Neuron (in vitro differentiated cells): Measurements from ENCODE around the gene ETV2.
A peak's percentile ranks its signal among the peaks of the same experiment; 100 is the strongest.
"Not testable (repeated sequence)": the region's sequence is repeated elsewhere in the genome, so short reads cannot be mapped to it uniquely, and the experiment has no call there.

ENCODE experiments used
- H2AFZ ChIP-seq: one replicate; pipeline ENCODE4 v1.6.1; 2013; ENCODE audit warnings: low read depth, mild to moderate bottlenecking, inconsistent platforms, low read length, moderate library complexity
- H3K27me3 ChIP-seq: one replicate; pipeline ENCODE4 v1.6.1; 2013; ENCODE audit warnings: low read length; ENCODE audit not compliant: insufficient read depth
- H3K36me3 ChIP-seq: one replicate; pipeline ENCODE4 v1.6.1; 2013; ENCODE audit warnings: low read length; ENCODE audit not compliant: insufficient read depth
- H3K4me1 ChIP-seq: one replicate; pipeline ENCODE4 v1.6.1; 2013; ENCODE audit warnings: low read length; ENCODE audit not compliant: insufficient read depth
- H3K4me3 ChIP-seq: 2 replicates; pipeline ENCODE4 v1.5.1; 2013; ENCODE audit warnings: mild to moderate bottlenecking, low read length, moderate library complexity
- H3K9me3 ChIP-seq: one replicate; pipeline ENCODE4 v1.6.1; 2013; ENCODE audit warnings: low read length

Gene ETV2

DNA sequence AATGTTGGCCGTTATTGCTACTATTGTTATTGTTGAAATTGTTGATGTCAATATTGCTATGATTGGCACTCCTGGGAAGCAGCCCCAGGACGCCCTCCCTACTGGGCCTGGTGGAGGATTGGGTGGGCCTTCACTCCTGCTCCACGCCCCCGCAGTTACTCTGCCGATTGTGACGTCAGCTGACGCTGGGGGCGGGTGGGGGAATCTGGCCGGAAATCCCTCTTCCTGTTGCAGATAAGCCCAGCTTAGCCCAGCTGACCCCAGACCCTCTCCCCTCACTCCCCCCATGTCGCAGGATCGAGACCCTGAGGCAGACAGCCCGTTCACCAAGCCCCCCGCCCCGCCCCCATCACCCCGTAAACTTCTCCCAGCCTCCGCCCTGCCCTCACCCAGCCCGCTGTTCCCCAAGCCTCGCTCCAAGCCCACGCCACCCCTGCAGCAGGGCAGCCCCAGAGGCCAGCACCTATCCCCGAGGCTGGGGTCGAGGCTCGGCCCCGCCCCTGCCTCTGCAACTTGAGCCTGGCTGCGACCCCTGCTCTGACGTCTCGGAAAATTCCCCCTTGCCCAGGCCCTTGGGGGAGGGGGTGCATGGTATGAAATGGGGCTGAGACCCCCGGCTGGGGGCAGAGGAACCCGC lies at the start of gene ETV2:
Gene ETV2, plus strand, starts transcription at position 231 of the 637 bp plus-strand sequence. CDS start 716 bp downstream, outside the sequence.
- Histone ChIP-seq H3K9me3 (no peaks in the 10 kb centered on the region), H3K4me1 (peaks cover 16% of the 10 kb centered on the region), H3K36me3 (peaks cover 19% of the 10 kb centered on the region), H3K27me3 (no peaks in the 10 kb centered on the region), H2AFZ (no peak within 1 kb of the TSS), H3K4me3 (no peak within 1 kb of the TSS)

DNA sequence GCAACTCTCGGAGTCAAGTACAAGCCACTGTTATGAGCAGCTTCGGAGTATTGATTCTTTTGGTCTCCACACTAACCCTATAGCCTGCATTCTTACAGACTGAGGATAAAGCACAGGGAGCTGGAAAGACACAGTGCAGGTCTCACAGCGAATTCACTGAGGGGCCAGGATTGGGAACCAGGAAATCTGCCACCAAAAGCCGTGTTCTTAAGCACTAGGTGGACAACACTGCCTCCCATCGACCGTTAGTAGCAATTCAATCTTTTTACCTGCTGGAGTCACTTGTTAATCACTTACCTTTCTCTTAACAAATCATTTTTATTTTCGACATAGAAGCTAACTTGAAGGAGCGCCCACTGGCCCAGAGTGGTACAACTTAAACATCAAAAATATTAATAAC lies 49.3 kb upstream of the ETV2 start:
- Histone ChIP-seq H2AFZ (no peak overlapping the region), H3K27me3 (no peaks in the 10 kb centered on the region), H3K9me3 (no peaks in the 10 kb centered on the region), H3K36me3 (no peaks in the 10 kb centered on the region), H3K4me1 (peaks cover 6% of the 10 kb centered on the region), H3K4me3 (no peak overlapping the region)

- not testable (repeated sequence) for H3K27me3 ChIP-seq, H3K9me3 ChIP-seq, H3K4me1 ChIP-seq, H3K4me3 ChIP-seq, H3K36me3 ChIP-seq, H2AFZ ChIP-seq
Measured at GRCh38 chr19:35595026-35595425, 46.5 kb upstream of the ETV2 start.

DNA sequence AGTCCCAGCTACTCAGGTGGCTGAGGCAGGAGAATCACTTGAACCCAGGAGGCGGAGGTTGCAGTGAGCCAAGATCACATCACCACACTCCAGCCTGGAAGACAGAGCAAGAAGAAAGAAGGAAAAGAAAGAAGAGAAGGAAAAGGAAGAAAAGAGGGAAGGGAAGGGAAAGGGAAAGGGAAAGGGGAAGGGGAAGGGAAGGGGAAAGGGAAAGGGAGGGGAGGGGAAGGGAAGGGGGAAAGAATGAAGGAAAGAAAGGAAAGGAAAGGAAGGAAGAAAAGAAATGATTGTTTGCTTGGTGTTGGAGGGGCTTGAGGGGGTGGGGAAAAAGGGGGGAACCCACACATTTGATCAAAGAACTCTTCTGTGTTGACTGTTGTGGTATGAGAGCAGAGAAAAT lies 45.6 kb upstream of the ETV2 start:
- Histone ChIP-seq H3K4me3 (no peak overlapping the region), H3K4me1 (no peaks in the 10 kb centered on the region), H3K36me3 (no peaks in the 10 kb centered on the region), H3K27me3 (no peaks in the 10 kb centered on the region), H2AFZ (peak overlapping the region; percentile 26), H3K9me3 (no peaks in the 10 kb centered on the region)

GRCh38 chr19:35596366-35596999 lies 45.1 kb upstream of the ETV2 start:
- Histone ChIP-seq H2AFZ (peak overlapping the region; percentile 26), H3K9me3 (no peaks in the 10 kb centered on the region), H3K4me1 (no peaks in the 10 kb centered on the region), H3K4me3 (no peak overlapping the region), H3K36me3 (no peaks in the 10 kb centered on the region), H3K27me3 (no peaks in the 10 kb centered on the region)

GRCh38 chr19:35601971-35602370 lies 39.6 kb upstream of the ETV2 start:
- H3K9me3 ChIP-seq, result no peaks in the 10 kb centered on the region
- H2AFZ ChIP-seq, result no peak overlapping the region
- H3K27me3 ChIP-seq, result no peaks in the 10 kb centered on the region
- no peaks in the 10 kb centered on the region for H3K36me3 ChIP-seq
- no peak overlapping the region for H3K4me3 ChIP-seq
- H3K4me1 ChIP-seq, result no peaks in the 10 kb centered on the region

DNA sequence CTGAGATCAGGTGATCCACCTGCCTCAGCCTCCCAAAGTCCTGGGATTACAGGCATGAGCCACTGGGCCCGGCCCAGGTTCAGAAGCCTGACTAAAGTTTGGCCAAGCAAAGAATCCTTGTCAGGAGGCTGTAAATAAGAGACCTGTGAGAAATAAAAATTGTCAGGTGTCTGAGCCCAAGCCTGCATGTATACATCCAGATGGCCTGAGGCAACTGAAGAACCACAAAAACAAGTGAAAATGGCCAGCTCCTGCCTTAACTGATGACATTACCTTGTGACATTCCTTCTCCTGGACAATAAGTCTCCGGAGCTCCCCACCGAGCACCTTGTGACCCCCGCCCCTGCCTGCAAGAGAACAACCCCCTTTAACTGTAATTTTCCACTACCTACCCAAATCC lies 37.1 kb upstream of the ETV2 start:
- H3K4me3 ChIP-seq, H2AFZ ChIP-seq, H3K27me3 ChIP-seq, H3K4me1 ChIP-seq, H3K9me3 ChIP-seq, H3K36me3 ChIP-seq: not testable (repeated sequence)

DNA sequence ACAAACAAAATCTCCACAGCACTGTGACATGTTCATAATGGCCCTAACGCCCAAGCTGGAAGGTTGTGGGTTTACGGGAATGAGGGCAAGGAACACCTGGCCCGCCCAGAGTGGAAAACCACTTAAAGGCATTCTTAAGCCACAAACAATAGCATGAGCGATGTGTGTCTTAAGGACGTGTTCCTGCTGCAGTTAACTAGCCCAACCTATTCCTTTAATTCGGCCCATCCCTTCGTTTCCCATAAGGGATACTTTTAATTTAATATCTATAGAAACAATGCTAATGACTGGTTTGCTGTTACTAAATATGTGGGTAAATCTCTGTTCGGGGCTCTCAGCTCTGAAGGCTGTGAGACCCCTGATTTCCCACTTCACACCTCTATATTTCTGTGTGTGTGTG lies 34.4 kb upstream of the ETV2 start:
- not testable (repeated sequence) for H3K4me1 ChIP-seq

GRCh38 chr19:35607661-35608060 lies 33.9 kb upstream of the ETV2 start:
- H3K4me3 ChIP-seq, result no peak overlapping the region
- no peaks in the 10 kb centered on the region for H3K36me3 ChIP-seq
- H2AFZ ChIP-seq, result no peak overlapping the region
- H3K9me3 ChIP-seq, result peaks cover 4% of the 10 kb centered on the region
- H3K4me1 ChIP-seq, result no peaks in the 10 kb centered on the region
- no peaks in the 10 kb centered on the region for H3K27me3 ChIP-seq

More for the DNA sequence above, 34.4 kb upstream of the ETV2 start:
- not testable (repeated sequence) for H3K9me3 ChIP-seq, H3K36me3 ChIP-seq, H2AFZ ChIP-seq, H3K4me3 ChIP-seq, H3K27me3 ChIP-seq

DNA sequence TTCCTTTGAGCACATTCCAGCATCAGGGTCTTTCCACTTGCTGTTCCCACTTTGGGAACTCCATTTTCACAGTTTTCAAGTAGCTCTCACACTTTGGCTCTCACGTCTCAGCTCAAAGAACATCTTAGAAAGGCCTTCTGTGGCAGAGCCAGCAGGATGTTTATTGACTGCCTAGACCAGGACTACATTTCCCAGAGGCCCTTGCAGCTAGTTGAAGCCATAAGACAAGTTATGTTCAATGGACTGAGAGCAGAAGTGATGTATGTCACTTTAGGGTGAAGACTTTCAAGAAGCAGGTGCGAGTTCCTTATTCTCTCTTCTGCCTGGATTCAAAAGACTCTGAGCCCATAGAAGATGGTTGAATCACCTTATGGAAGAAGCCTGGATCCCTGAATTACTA lies 33.3 kb upstream of the ETV2 start:
- Histone ChIP-seq H3K4me1 (no peaks in the 10 kb centered on the region), H3K36me3 (no peaks in the 10 kb centered on the region), H3K27me3 (no peaks in the 10 kb centered on the region), H3K4me3 (no peak overlapping the region), H2AFZ (no peak overlapping the region), H3K9me3 (peaks cover 4% of the 10 kb centered on the region)

DNA sequence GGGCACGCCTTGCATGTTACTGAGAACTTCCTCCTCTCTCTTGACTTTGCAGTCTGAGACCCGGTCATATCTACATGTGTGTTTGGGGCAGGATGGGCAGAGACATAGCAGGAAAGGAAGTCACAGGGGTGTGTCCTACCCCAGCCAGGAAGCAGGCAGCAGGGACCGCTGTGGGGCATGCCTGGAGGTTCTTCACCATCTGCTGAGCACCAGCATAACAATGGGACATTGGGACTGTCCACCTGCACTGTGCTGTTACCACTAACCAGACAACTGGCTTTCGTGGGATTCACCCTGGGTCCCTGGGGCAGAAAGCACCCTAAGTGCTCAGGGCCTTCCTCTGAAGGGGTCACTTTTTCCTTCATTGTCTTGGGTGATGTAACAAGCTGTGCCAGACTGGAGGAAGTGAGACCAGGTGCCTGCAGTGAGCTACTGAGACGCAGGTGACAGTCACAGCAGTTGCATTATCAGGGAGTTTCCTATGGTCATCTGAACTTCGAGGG lies 31.6 kb upstream of the ETV2 start:
- Histone ChIP-seq H3K4me3 (no peak overlapping the region), H3K36me3 (peaks cover 5% of the 10 kb centered on the region), H3K4me1 (no peaks in the 10 kb centered on the region), H2AFZ (no peak overlapping the region), H3K9me3 (peaks cover 4% of the 10 kb centered on the region), H3K27me3 (no peaks in the 10 kb centered on the region)

DNA sequence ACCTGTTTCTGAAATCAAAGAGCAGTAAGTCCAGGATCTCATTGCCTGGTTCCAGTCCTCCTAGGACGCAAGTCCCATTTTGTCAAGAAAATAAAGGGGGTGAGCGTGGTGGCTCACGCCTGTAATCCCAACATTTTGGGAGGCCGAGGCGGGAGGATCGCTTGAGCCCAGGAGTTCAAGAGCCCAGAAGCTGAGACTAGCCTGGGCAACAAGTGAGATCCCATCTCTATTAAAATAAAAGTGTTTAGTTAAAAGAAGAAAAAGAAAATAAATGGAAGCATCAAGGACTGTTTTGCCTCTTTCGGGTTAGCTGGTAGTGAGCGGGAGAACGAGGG lies 29.4 kb upstream of the ETV2 start:
- Histone ChIP-seq H3K4me1 (no peaks in the 10 kb centered on the region), H3K27me3 (no peaks in the 10 kb centered on the region), H3K4me3 (peak overlapping the region; percentile 95), H2AFZ (peak overlapping the region; percentile 78), H3K36me3 (peaks cover 21% of the 10 kb centered on the region), H3K9me3 (peaks cover 4% of the 10 kb centered on the region)

GRCh38 chr19:35612559-35613321 lies 28.8 kb upstream of the ETV2 start, which contains the start of gene HAUS5:
Gene HAUS5 (plus strand): TSS chr19:35612735. CDS start chr19:35612795, 60 bp downstream.
- H3K36me3 ChIP-seq, result peaks cover 26% of the 10 kb centered on the region
- H3K4me3 ChIP-seq, result peak within 1 kb of the TSS; percentile 95
- peaks cover 4% of the 10 kb centered on the region for H3K9me3 ChIP-seq
- no peaks in the 10 kb centered on the region for H3K27me3 ChIP-seq
- H3K4me1 ChIP-seq, result no peaks in the 10 kb centered on the region
- peak within 1 kb of the TSS; percentile 78 for H2AFZ ChIP-seq
